Middle frontal gyrus (tissue), 1 donor: ENCODE results near the gene RAP1GAP.
"Not testable (repeated sequence)": the region's sequence is repeated elsewhere in the genome, so short reads cannot be mapped to it uniquely, and the experiment has no call there.

Experiments used
- DNase-seq: peaks from one replicate; pipeline ENCODE4 v3.0.0-alpha.2; 2015; ENCODE audit warnings: low spot score; ENCODE audit errors: extremely low spot score

Gene RAP1GAP

DNA sequence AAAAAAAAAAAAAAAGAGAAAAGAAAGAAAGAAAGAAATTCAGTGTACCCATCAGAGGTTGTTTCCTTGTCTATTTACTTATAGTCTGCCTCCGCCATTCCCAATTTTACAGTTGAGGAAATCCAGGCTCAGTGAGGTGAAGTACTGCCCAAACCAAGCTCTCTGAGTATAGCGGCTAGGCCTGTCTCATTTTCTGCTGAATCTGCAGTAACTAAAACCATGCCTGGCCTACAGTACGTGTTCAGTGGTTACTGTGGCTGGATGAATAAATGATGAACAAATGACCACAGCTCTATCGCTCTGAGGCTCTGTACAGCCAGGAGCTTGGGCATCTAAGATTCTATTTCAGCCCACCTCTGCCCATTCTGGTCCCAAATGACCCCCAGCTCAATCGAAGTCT lies 24.3 kb downstream of the RAP1GAP start:
- DNase-seq: no peak

DNA sequence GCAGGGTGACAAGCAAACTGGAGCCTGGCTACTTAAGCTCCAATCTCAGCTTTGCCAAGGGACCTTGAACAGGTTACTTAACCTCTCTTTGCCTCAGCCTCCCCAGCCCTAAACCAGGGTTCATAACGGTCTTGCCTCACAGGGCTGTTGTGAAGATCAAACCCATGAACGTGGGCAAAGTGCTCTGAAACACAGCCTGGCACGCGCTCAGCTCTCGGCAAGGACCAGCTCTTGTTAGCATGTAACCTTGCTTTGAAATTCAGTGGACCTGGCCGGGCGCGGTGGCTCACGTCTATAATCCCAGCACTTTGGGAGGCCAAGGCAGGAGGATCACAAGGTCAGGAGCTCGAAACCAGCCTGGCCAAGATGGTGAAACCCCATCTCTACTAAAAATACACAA lies 24.8 kb downstream of the RAP1GAP start:
- DNase-seq: no peak

GRCh38 chr1:21643624-21644023 lies 25.5 kb downstream of the RAP1GAP start:
- DNase-seq: no peak

DNA sequence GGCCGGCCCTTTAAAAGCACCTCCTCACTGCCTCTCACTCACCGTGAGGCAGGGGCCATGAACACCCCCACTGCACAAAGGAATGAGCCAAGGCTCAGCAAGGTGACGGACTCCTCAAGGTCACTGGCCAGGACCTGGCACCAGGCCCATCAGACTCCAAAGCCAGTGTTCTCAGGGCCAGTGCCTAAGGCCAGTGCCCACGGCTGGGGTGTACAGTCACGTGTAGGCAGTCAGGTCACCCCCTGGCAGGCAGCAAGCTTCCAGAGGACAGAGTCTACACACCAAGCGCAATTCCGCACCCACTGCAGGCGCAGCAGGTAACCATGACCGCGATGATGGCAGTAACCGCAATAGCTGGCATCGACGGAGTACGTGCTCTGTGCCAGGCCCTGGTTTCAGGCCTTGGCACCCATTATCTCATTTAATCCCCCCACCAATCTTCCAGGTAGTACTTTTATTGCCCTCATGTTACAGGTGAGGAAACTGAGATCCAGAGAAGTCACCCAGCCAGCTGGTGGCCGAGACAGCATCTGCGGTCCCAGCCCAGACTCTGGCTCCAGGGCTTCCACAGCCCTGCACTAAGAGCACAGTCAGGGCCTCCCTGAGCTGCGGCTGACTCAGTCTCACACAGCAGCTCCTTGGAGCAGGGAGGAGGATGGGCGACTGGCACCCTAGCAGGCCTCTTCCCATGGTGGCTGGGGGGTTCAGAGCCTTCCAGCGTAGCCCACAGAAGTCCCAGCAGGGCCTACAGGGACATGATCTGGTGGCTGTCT lies 27.0 kb downstream of the RAP1GAP start:
- DNase-seq: no peak

DNA sequence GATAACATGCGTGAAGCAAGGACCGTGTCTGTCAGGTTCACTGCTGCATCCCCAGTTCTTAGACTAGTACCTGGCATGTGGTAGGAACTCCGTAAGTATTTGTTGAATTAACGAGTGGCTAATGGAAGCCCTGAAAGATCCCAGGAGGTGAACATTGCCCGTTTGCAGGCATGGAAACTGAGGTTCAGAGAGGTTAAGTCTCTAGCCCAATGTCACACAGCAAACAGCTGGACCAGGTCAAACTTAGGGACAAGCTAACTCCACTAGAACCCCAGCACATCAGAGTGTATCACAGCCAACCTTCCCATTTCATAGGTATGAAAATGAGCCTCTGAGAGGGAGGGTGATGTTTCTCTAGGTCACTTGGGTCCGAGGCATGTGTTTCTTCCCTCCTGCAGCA lies 27.6 kb downstream of the RAP1GAP start:
- DNase-seq: no peak

GRCh38 chr1:21641076-21641475 lies 28.1 kb downstream of the RAP1GAP start:
- no peak for DNase-seq

DNA sequence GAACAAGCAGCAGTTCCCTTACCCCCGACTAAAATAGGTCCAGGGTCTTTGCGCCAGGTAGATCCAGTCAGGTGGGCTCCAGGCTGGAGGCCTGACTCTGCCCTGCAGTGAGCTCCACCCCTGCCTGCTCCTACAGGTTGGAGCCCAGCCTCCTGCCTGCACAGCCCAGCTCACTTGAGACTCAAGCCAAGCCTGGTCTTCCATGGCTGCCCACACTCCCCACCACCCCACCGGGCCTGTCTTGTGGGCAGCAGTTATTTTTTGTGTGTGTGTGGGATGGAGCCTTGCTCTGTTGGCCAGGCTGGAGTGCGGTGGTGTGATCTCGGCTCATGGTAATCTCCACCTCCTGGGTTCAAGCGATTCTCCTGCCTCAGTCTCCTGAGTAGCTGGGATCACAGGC lies 28.5 kb downstream of the RAP1GAP start:
- no peak for DNase-seq

GRCh38 chr1:21639594-21640041 lies 29.5 kb downstream of the RAP1GAP start:
- peak; percentile 69 for DNase-seq

DNA sequence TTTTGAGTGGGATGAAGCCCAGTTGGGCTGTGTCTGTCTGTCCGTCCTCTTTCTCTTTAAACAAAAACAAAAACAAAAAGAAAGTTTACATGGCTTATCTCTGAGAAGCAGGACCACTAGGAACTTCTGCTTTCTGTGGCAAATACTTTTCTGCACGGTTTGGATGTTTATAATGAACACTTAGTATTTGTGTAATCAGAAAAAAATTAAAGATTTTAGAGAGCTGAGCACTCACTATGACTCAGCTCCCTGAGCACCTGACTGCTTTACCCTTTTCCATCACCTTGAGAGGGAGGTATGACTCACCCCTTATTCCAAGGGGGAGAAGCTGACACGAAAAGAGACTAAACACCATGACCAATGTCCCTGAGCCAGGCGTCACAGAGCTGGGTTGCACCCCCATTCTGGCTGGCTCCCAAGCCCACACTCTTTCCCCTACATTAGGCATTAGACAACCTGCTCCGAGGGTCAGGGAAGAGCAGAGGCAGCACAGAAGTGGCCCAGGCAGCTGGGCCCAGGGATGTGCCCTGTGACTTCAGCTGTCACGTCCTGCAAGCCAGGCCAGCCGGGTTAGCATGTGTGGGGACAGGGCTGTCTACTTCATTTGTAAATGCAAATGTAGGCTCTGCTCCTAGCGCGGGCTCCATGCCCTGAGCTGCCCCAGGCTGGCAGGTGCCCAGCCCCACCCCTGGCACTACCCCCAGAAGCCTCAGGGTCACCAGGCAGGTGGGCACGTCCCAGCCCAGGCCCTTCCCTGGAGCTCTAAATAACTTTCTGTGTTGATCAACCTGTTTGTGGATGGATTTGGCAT lies 30.4 kb downstream of the RAP1GAP start:
- no peak for DNase-seq

DNA sequence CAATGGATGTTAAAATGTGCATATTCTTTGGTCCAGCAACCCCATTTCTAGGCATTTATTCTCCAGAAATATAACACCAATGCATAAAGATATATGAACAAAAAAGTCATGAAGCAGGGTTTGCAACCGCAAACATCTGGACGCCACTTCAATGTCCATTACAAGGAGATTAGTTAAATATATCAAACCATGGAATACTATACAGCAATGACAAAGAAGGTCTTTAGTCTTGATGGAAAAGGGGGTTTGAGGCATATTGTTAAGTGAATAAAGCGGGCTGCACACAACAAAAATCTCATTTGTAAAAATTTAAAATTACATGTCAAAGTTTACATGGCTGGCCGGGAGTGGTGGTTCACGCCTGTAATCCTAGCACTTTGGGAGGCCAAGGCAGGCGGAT lies 31.6 kb downstream of the RAP1GAP start:
- no peak for DNase-seq

GRCh38 chr1:21636029-21636428 lies 33.1 kb downstream of the RAP1GAP start:
- DNase-seq: no peak

DNA sequence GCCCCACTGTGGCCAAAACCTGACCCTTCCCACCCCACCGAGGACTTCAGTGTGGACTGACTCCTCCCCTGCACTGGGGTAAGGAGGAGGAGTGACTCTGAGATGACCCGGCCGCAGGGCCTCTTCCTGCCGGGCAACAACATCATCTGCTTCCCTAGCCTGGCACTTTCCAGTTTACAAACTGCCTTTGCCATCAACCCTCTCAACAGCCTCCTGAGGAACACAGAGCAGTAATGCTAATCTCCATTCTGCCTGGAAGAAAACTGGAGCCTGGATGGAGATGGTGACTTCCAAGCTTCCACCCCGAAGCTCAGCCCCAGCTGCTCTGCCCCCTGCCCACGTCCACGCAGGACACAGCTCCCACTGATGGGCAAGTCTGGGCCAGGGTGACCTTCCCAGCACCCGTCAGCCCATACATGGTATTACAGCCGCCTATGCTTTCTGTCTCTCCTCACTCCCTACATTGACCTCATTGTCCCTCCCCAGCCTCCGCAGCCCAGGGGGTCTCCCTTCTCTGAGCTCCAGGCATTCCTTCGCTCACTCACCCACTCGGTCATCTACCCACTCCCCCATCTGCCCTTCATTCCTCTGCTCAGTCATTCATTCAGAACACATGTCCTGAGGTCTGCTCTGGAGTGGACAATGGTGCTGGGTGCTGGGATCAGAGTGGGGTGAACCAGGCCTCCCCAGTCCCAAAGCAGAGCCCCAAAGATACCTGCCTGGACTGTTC lies 34.2 kb downstream of the RAP1GAP start:
- no peak for DNase-seq

DNA sequence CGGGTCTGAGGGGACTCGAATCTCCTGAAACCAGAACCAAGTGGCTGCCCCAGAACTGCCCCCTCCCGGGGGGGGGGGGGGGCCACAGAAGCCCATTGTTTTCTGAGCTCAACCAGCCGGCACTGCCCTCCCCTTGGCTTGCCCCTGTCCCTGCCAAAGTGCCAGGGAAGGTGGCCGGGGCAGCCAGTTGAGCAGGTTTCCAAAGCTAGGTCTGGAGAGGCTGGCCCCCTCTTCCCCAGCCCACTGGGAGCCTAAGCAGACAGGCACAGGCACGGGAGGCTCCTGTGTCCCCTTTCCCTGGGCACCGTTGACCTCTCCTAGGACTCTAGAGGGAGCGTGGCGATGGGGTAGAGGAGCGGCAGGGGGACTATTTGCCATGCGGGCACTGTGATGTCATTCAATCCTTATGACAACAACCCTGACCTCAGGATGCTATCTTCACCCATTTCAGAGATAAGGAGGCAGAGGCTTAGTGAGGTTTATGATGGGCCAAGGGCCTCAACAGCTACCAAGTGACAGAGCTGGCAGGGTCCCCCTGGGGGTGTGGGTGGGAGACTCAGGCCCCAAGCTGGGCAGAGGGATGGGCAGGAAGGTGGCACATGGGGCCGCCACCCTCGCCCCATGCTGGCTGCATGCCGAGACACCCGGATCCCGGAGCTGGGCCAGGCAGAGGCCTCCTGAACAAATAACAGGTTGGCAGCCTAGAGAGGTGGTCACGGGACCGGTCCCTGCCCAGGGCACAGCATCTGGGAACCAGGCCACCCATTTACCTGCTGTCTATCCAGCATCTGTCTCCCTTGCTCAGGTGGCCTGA lies 35.0 kb downstream of the RAP1GAP start:
- DNase-seq: no peak

- no peak for DNase-seq
These were observed 35.9 kb downstream of the RAP1GAP start for GRCh38 chr1:21633141-21633755.

- no peak for DNase-seq
These were observed 36.9 kb downstream of the RAP1GAP start for GRCh38 chr1:21631944-21632887.

DNA sequence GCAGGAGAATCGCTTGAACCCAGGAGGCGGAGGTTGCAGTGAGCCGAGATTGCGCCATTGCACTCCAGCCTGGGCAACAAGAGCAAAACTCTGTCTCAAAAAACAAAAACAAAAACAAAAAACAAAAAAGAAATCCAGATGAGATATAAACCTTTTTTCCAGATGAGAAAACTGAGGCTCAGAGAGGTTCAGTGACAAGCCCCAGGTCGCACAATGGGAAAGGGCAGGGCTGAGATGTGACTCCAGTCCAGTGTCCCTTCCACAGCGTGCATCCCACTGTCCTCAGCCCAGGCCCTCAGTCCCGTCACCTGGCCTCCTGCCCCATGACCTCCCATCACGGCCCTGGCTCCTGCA lies 37.6 kb downstream of the RAP1GAP start:
- not testable (repeated sequence) for DNase-seq

DNA sequence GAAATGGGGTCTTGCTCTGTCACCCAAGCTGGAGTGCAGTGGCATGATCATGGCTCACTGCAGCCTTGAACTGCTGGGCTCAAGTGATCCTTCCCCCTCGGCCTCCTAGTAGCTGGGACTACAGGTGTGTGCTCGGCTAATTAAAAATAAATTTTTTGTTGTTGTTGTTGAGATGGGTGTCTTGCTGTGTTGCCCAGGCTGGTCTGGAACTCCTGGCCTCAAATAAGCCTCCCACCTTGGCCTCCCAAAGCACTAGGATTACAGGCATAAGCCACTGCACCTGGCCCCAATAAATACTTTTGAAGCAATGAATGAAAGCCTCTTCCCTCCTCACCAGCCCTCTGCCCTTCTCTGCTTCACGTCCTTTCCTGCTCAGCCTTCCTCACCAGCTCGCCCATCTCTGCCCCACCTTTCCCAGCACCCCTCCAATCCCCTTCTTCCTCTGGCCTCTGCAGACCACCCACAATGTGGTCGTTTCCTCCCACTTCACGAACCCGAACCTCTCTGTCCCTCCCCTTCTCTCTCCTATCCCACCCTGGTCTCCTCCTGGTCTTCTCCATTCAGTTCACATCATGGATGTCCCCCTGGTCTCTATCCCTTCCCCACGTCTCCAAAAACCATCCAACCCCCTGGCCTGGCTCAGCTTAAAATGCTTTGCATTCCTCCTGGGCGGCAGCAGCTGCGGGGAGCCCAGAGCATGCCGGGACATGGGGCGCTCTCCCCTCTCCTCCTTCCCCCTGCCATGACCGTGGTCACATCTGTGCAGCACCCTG lies 38.4 kb downstream of the RAP1GAP start:
- DNase-seq: no peak

DNA sequence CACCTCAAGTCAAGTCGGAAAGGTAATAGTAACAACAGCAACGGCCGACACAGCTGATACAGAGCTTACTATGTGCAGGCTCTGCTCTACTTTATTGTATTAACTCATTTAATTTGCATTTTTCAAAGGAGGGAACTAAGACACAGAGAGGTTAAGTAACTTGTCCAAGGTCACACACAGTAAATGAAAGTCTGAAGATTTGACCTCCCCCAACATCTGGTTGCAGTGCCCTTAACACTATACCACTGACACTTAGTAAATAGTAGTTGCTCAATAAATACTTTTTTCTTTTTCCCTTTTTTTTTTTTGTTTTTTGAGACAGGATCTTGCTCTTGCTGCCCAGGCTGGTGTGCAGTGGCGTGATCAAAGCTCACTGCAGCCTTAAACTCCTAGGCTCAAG lies 39.2 kb downstream of the RAP1GAP start:
- no peak for DNase-seq
